T-helper 22 cell (primary cell): ENCODE measurements around the gene ITM2C.

ENCODE experiments used
- DNase-seq: peaks from one replicate; pipeline ENCODE4 v3.0.0-alpha.2; 2020; ENCODE audit warnings: low read depth

The ITM2C gene

DNA sequence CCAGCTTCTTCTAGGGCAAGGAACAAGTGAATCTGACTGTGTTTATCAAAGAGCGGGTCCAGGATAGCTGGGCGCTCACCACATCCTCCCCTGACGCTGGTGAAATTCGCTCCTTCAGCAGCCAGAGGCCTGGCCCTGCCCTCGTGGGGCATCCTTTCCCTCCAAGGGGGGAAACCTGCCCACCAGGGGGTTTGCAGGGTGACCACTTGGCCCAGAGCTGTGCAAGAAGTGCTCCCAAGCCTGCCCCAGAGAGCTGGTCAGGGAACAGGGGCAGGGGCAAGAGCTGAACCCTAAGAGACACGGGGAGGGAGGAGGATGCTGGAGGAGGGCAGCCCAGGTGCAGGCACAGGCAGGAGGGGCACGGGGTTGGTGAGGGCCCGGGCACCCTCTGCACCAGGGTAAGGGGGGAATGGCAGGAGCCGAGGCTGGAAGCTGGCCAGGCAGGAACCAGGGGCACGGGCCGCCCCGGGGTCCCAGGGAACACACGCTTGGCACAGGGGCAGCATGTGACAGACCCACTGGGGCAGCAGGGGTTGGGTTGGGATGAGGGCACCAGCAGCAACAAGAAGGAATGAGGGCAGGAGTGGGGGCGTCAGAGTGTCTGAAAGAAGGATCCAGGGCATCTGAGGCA is 63.1 kb downstream of the ITM2C start:
- no peak for DNase-seq
